Breast epithelium (tissue), 3 donors: ENCODE data around the gene CENPQ.

Source experiments
- POLR2A ChIP-seq: fragments of 450-650 bp; IDR thresholded peaks from one replicate; pipeline ENCODE4 v1.6.1; 2016; ENCODE audit warnings: antibody characterized with exemption, mild to moderate bottlenecking, moderate library complexity
- POLR2AphosphoS5 ChIP-seq, 3 donors: sonication (generic); formaldehyde crosslinking; IDR thresholded peaks; one replicate each; pipeline ENCODE4 v1.6.1; 2017; ENCODE audit warnings: antibody characterized with exemption in 3 of 3
- TF ChIP-seq, protein P1 (sequence below), 3 donors: fragments of 450-650 bp; IDR thresholded peaks; one replicate each; pipeline ENCODE4 v1.5.1; 2016 to 2017; ENCODE audit warnings: antibody characterized with exemption in 3 of 3, mild to moderate bottlenecking in 3 of 3, moderate library complexity in 3 of 3

DNA sequence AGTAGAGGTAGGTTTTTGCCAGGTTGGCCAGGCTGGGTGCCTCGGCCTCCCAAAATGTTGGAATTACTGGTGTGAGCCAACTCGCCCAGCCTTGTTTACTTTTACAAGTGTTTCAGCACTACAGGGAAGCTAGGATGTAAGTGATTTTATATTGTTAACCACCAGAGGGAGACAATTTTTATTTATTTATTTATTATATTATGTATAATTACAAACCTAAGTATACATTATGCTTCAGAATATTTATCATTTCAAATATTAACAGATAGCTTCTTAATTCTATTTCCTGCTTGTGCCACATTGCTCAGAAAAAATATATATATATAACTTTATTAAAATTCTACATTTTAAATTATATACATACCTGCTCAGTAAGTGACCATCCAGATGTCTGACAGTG lies 9.9 kb upstream of the CENPQ start:
- TF ChIP-seq, protein P1, sequence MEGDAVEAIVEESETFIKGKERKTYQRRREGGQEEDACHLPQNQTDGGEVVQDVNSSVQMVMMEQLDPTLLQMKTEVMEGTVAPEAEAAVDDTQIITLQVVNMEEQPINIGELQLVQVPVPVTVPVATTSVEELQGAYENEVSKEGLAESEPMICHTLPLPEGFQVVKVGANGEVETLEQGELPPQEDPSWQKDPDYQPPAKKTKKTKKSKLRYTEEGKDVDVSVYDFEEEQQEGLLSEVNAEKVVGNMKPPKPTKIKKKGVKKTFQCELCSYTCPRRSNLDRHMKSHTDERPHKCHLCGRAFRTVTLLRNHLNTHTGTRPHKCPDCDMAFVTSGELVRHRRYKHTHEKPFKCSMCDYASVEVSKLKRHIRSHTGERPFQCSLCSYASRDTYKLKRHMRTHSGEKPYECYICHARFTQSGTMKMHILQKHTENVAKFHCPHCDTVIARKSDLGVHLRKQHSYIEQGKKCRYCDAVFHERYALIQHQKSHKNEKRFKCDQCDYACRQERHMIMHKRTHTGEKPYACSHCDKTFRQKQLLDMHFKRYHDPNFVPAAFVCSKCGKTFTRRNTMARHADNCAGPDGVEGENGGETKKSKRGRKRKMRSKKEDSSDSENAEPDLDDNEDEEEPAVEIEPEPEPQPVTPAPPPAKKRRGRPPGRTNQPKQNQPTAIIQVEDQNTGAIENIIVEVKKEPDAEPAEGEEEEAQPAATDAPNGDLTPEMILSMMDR (IDR thresholded peaks at IDR 0.05): no peak
- TF ChIP-seq POLR2A: no peak
- TF ChIP-seq POLR2AphosphoS5 (IDR thresholded peaks at IDR 0.05): no peak
